Adipose tissue (tissue), 3 donors: Measurements from ENCODE around the gene VSIR. TPM values are rescaled to one million over a fixed set of nuclear protein-coding genes. Genes with fewer than 3 reads are reported as not detected.
A peak's percentile ranks its signal among the peaks of the same experiment; 100 is the strongest.

Experiments
- H3K27ac ChIP-seq: one replicate; pipeline ENCODE4 v1.5.1; 2013; ENCODE audit warnings: low read depth, low read length
- WGBS, 3 donors: extraction: QIAGEN DNeasy Blood & Tissue Kit; methylation state at CpG; one replicate each; pipeline ENCODE4 v1.1.7; 2013; 5-methylcytosine and 5-hydroxymethylcytosine counted together
- polyA plus RNA-seq, 3 donors: library from polyadenylated mRNA; stranded (reverse); fragments of 200-250 nt; gene quantifications; one replicate each; pipeline ENCODE4 v1.2.3, GENCODE V29; 2013
- donor health status: healthy with polysubstance abuse.
- donor health status: Bipolar disorder and iron deficiency.
- donor health status: healthy.

Gene VSIR
- polyA plus RNA-seq, 3 donors: 18.7 to 87.3 (median 40.3) TPM

DNA sequence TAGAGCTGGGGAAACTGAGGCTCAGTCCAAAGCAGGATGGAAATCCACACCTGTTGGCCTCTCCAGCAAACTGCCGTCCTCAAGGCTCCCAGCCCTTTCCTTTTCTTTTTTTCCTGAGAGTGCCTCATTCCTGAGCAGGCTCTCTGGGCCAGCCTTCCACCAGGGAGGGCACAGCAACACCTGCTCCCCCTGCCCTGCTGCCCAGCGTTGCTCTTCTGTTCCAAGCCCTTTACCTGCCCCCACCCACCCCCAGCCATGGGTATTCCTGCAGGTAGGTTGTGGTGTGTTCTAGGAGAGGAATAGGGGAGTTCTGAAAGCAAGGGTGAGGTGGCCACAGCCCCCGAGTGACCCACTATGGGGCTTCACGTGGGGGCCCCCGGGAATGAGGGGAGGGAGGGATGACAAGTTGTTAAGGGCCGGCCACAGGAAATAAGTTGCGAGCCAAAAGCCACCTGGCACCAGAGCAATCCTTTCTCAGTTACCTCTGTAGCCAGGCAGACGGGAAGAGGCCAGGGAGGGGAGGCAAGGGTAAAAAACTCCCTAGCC, 19.3 kb downstream of the VSIR start:
- no peak overlapping the region for H3K27ac ChIP-seq
- 37 to 43% (median 42%) methylated on average over 8 of the region's 8 CpGs for WGBS, 3 donors

DNA sequence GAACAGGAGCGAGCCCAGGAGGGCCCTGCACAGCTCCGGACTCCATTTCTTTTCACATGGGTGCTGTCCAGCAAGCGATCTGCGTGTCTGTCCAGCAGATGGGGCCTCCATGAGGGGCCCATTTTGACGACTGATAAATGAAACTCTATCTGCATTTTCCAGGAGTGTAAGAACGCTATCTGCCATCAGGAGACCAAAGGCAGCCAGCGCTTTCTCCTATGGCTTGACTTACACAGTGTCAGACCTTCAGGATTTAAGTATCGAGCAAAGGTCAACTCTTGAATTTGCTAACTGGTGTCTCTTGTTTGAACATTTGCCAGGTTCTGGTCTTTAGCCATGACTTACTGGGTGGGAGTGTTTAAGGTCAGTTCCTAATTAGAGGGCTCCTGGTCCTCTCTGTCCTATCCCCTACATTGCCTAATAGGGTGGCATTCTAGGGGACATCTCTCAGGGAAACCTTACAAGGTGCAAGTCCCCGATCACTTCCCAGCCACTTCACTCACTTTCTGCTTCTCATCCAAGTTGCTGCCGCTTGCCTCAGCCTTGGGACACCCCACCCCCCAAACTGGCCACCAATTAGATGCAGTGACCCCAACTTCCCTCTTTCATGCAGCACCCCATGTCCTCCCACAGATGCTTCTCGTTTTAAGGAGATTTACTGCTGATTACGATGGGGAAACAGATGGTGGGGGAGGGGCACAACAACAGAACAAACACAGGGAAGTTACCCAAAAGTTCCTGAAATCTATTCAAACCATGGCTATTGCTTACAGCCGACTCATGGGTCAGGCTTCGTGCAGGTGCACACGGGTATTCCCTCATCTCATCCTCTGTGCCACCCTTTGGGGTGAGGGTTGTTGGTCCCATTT, 20.0 kb downstream of the VSIR start:
- 61 to 70% (median 68%) methylated on average over 15 of the region's 15 CpGs for WGBS, 3 donors

DNA sequence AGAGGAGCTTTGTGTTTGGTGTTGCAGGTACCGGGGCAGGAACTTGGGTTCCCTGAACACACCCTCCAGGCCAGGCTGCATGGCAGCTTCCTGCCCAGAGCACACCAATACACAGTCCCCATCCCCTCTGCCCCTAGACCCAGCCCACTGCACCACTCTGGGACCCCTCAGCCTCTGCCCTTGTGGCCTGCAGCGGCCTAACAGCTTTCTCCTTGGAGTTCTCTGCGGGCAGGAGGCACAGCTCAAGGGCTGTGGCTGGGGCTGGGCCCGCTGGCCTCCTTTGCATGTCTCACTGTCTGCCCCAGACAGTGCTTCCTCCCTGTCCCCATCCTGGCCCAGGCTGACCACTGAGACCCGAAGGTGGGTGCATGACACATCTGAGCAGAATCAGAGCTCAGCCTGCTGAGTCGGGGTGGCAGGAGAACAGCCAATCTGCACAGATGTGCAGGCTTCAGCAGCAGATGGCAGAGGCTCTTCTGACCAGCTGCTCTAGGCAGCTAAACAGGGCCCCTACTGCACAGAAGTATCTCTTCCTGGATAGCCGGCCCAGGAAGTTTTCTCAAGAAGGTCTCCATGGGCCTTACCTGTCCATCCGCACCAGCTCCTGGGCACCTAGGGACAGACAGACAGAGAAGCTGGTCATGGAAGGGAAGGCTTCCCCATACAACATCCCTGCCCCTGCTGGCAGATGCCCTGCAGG, 20.8 kb downstream of the VSIR start:
- WGBS, 3 donors: 59 to 81% (median 64%) methylated on average over 8 of the region's 8 CpGs
- peak overlapping the region; percentile 24 for H3K27ac ChIP-seq

More for the DNA sequence above, 20.0 kb downstream of the VSIR start:
- H3K27ac ChIP-seq: peak overlapping the region; percentile 24

DNA sequence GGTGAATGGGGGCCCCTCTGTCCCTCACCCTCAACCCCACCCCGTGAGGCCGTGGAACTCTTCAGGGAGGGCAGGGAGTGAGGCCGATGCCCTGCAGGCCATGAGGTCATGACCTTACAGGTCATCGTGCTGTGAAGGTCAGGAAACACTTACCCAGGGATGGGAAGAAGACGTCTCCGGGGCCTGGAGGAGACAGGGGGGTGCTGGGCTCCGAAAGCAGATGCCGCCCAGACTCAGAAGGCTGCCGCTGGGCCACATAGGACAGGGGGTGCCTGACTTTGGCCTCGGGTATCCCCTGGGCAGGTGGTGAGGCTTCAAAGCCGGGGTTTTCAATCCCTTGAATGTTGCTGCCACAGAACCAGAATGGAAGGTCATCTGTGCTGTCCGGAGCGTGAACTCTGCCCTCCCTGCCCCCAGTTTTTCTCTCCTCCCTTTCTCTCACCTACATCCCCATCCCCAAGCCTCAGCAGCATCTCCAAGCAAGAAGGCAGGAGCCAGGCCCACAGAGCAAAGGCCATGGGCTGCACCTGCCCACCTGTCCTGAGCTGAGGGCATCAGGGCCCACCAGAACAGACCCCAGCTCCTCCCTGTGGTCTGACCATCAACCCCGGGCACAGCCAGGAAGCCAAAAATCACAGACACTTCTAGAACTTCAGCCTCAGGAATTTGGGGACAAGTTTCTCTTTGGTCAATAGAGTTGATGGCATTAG, 21.6 kb downstream of the VSIR start:
- 77 to 85% (median 81%) methylated on average over 14 of the region's 14 CpGs for WGBS, 3 donors
- no peak overlapping the region for H3K27ac ChIP-seq

DNA sequence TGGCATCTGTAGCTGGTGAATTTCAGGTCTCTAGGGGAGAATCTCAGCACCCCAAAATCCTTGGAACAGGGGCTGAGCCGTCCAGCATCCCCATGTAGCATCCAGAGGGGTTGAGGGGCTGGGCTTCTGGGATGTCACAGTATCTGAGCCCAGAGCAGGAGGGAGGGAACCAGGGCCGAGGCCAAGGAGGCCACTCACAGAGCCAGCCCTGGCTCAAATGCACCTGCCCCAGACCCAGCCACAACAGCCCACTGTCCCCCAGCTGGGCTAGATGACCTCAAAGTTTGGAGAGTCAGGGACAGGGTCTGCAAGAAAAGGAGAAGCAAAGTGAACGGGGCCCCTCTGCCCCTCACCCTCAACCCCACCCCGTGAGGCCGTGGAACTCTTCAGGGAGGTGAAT, 22.3 kb downstream of the VSIR start:
- WGBS, 3 donors: 58 to 82% (median 69%) methylated on average over 4 to 5 of the region's 5 CpGs
- H3K27ac ChIP-seq: no peak overlapping the region

DNA sequence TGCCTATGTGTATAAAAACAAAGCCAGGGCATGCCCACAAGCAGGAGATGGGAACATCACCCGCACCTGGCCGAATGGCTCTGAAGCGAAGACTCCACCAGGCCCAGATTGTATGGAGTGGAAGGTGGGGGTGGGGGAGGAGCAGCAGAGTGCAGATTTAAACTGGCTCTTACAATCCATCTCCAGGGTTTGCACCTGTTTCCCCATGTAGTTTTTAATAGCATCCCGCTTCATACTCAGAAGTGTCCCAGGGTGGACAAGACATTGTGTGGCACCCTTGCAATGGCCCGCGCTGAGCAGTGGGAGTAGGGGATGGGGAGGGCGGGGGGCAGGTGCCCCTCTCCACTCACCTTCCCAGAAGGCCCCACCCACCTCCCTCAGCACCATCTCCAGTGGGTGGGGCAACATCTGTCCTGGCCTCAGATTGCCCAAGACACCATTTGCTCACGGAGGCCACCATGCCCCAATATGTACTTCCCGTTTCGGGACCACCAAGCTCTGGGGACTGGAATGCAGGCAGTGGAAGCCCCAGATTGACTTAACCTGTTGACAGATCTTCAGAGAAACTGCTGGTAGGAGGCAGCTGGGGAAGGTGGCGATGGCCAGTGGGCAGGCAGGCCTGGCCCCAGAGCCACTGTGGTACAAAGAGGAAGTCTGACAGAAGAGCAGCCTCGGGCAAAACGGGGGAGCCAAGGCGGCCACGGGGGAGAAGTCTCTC, 23.0 kb downstream of the VSIR start:
- no peak overlapping the region for H3K27ac ChIP-seq
- WGBS, 3 donors: 62 to 86% (median 63%) methylated on average over 15 of the region's 15 CpGs

DNA sequence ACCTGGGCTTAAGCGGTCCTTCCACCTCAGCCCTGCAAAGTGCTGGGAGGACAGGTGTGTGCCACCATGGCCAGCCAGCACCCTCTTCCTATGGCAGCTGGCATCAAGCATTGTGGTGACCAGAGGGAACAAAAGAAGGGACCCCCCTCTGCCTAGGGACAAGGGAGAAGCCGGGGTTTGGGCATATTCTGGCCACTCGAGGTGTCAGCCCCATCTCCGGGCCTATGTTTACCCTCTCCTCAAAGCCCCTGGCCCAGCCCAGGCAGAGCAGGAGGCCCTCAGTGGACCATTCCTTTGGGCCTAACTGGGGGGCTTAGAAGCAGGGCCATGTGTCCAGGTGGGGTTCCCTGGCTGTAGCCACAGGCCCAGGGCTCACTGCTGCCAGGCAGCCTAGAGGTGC, 23.9 kb downstream of the VSIR start:
- peak overlapping the region; percentile 55 for H3K27ac ChIP-seq
- 61 to 78% (median 66%) methylated on average over 4 of the region's 4 CpGs for WGBS, 3 donors

DNA sequence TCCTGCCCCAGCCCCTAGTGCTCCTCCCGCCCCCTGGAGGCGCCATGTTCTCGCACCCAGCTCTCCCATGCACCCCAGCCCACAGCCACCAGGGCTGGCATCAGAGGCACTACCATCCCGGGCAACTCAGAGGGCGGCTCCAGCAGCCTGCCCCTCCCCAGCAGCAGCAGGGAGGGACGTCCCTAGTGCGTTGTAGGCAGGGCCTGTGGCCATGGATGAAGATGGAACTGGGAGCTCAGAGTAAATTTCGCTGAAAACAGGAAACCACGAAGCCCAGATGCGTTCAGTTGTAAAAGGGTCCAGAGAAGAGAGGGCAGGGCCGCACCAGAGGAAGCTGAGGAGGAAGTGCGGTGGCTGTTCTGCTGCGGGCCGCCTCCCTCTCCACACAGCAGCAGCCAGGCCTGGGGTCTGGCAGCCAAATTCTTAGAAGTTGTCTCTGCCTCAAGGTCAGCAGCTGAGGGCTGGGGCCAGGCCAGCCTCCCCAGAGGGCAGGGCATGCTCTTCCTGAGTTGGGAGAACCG, 24.6 kb downstream of the VSIR start:
- peak overlapping the region; percentile 55 for H3K27ac ChIP-seq
- WGBS, 3 donors: 10 to 56% (median 10%) methylated on average over 15 of the region's 15 CpGs

DNA sequence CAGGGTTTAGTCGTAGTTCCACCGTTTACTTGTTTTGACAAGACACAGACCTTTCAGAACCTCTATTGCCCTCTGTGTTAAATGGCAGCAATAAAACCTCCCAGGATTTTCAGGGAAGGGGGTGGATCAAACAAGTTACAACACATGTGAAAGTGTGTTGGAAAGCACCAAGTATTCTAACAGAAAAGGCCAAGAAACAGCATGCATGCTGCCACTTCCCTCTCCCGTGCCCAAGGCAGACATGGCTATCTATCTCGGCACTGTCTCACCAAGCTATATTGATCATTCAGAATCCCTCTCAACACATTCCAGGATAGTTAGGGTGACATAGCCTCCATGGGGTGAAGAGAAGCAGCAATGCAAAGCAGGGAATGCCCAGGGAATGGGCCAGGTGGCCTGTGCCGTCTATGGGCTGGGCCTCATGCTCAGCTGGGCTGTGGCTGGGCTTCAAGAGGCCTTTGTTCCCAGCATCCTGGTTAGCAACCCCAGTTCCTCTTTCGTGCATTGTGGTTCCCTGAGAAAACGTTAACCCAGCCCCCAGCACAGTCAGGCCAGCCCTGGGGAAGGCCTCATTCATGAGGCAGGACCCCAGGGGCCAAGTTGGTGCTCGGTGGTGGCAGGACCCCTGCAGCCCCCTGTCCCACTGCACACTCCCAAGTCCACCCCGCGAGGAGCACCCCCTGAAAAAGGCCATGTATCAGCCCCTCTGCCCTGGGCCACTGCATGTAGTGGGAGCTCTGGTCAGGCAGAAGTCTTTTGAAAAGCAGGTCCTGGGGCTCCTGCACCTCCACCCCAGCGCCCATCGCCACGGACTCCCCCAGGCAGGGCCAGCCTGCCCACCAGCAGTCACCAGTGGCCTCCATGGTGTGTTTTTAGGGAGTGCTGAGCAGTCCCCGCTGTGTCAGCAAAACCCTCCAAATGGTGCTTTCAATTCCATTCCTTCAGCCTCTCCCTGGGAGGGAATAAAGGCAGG, 25.5 kb downstream of the VSIR start:
- WGBS, 3 donors: 42 to 79% (median 44%) methylated on average over 14 of the region's 14 CpGs
- H3K27ac ChIP-seq: no peak overlapping the region

DNA sequence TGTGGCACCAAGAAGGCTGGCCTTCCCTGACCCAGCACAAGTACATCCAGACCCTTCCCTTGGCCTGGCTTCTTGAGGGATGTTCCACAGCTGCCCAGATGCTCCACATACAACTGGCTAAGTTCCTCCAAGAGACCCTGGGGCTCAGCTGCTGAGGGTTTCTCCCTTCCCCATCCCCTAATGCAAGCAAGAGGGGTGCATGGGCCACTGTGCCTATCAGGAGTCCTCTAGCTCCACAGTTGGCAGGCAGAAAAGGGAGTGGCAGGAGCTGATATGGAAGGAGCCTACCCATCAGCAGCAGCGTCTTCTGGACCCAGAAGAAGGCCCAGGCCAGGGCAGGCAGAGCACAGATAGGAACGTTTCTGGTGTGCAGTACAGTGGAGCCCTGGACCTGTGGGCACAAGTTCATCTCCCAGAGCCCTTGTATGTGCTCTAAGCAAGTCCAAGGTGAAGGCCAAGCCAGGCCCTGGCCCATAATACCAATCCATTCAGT, 26.2 kb downstream of the VSIR start:
- 55 to 64% (median 55%) methylated on average over 2 of the region's 2 CpGs for WGBS, 3 donors
- H3K27ac ChIP-seq: no peak overlapping the region

DNA sequence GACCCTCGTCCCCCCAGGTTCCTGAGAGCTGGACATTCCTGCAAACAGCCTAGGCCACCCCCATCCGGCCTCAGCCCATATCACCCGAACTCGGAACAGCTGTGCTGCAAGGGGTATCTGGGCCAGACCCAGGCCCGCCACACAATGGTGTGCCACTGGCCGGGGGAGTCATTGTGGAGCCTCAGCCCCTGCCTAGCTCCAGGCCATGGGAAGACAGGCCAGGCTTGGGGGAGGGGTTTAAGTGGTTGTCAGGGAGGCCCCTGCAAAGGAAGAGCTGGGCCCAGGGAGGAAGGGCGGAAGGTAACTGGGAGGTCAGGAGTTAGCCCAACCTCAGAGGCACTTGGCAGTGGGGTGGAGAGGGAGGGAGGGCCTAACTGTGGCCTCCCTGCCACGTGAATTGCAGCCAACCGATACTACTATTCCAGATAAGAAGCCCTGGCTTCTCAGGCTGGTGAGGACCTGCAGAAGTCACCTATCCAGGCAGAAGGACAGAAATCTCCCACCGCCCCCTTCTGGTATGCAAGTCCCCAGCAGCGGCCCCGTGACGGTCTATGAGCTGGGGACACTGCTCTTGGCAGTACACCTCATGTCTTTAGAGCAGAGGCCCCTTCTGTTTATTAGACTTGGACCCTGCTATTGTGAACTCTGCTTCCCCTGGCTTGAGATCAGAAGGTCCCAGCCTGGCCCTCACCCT, 26.8 kb downstream of the VSIR start:
- H3K27ac ChIP-seq: no peak overlapping the region
- WGBS, 3 donors: 31 to 51% (median 32%) methylated on average over 13 of the region's 13 CpGs

DNA sequence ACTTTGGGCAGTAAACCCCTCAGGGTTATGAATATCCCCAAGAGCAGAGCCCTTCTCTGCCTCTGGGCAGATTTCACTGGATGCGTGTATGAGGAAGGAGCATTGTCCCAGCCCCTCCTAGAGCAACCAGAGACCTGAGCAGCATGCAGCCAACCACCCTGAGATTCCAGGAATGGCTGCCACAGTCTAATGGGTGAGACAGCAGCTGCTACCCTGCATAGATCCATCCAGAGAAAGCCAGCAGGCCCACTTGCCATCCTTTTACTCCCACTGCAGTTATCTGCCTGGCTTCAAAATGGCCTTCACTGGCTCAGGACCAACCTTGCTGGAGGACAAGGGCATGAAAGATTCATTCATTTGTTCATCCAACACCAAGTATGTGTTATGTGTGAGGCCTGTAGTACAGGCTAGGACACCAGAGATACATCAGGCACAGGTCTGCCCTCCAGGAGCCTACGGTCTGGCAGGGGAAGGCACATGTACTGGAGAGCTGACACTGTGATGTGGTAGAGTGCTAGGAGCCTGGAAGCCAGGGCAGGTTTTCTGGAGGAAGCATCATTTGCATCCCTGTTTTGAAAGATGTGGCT, 27.6 kb downstream of the VSIR start:
- H3K27ac ChIP-seq: no peak overlapping the region
- 76 to 100% (median 83%) methylated on average over 2 of the region's 2 CpGs for WGBS, 3 donors

DNA sequence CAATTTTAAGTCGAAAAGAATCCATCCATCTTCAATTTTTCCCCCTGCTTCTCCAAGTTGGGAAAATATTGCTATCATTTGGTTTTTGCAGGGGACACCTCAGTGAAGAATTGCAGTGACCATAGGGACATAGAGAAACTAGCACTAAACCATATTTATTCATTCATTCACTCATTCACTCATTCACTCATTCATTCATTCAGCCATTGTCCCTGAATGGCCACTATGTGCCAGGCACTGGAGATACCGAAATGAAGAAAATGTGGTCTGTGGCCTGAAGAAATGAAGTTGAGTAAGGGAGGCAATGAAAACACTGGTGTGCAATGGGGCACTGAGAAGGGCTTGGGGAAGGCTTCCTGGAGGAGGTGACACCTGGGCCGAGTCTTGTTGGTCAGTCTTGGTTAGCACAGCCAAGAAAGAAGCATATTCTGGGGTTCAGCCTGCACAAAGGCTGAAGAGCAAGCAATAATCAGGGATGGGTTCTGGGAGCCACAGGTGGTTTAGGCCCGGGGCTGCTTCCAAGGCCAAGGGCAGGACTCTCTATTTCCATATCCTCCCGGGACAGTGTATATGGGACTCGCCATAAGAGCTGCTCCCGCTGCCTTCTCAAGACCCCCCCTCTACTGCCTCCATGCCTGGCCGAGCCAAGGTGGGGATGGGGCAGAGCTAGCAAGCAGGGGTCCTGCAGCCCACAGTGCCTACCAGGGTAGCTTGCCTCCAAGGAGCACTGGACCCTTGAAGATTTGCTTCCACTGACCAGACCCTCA, 28.2 kb downstream of the VSIR start:
- no peak overlapping the region for H3K27ac ChIP-seq
- 83 to 90% (median 89%) methylated on average over 8 of the region's 8 CpGs for WGBS, 3 donors

DNA sequence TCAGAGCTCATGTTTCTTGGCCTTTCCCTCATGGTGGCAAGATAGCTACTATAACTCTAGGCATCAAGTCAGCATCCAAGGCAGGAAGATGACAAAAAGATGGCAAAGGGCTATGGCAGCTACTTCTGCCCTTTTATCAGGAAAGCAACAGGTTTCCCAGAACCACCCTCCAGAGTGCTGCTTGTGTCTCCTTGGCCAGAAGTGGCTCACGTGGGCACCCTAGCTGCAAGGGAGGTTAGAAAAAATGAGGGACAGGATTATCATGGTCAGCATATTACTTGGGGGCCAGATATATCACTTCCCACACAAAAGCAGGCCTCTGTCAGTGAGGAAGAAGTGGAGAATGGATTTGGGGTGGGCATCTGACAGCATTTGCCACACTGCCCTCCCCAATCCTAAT, 29.5 kb downstream of the VSIR start:
- no peak overlapping the region for H3K27ac ChIP-seq
- 84 to 91% (median 85%) methylated on average over 1 of the region's 1 CpG for WGBS, 3 donors

DNA sequence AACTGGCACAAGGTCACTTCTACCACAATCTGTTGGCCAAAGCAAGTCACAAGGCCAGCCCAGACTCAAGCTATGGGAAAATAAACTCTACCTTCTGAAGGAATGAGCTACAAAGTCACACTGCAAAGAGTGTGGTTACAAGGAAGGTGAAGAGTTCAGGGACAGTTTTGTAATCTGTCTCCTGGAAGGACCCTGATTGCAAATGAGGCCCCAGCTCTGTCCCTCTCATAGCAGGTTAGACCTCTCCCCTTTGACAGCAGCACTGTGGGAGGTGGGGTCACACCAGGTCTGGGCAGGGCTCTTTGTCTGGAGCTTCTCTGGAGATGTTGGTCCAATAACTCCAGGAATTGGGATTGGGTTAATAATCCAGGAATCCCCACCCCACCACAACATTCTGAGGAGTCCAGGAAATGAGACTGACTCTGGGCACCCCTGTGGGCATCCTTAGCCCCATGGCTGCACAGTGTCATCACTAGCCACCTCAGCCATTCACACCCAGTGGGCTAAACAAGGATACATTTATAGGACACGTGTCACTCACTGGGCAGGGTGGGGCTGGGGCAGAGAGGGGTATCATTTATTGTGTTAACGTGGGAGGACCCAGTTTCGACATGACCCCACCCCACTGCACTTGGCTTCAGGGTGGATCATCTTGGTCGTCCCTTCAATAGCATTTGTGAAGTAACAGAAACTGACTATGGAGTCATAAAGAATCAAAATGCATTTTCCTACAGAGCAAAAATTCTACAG, 30.1 kb downstream of the VSIR start:
- no peak overlapping the region for H3K27ac ChIP-seq
- WGBS, 3 donors: 84 to 88% (median 84%) methylated on average over 4 of the region's 4 CpGs
